ENCODE results near the gene MISP3.
A peak's percentile ranks its signal among the peaks of the same experiment; 100 is the strongest.
"Not testable (repeated sequence)": the region's sequence is repeated elsewhere in the genome, so short reads cannot be mapped to it uniquely, and the experiment has no call there.

MISP3 gene

GRCh38 chr19:14072535-14073260 lies at the start of gene MISP3:
MISP3 (plus strand) TSS chr19:14072786; CDS start chr19:14073310, 524 bp downstream.
- peak; percentile 27 to 88 (median 86) for DNase-seq

- peak in 1 of 3 experiments; percentile 29 for DNase-seq
Measured at GRCh38 chr19:14023404-14024235, 49.0 kb upstream of the MISP3 start.

DNA sequence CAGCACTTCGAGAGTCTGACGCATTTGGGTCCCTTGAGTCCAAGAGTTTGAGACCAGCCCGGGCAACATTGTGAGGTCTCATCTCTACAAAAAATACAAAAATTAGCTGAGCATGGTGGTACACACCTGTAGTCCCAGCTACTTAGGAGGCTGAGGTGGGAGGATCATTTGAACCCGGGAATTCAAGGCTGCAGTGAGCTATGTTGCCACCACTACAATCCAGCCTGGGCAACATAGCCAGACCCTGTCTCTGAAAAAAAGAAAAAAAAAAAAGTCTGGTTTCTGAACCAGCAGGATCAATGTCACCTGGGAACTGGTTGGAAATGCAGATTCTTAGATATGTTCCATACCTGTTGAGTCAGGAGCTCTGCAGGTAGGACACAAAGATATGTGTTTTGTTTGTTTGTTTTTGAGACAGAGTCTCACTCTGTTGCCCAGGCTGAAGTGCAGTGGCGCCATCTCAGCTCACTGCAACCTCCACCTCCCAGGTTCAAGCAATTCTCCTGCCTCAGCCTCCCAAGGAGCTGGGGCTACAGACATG lies 45.9 kb upstream of the MISP3 start:
- not testable (repeated sequence) for DNase-seq

- no peak for DNase-seq
Measured at GRCh38 chr19:14027856-14028450, 44.6 kb upstream of the MISP3 start, which contains the start of gene RLN3. RLN3 (plus strand) TSS chr19:14028148; CDS start chr19:14028205, 57 bp downstream.

DNA sequence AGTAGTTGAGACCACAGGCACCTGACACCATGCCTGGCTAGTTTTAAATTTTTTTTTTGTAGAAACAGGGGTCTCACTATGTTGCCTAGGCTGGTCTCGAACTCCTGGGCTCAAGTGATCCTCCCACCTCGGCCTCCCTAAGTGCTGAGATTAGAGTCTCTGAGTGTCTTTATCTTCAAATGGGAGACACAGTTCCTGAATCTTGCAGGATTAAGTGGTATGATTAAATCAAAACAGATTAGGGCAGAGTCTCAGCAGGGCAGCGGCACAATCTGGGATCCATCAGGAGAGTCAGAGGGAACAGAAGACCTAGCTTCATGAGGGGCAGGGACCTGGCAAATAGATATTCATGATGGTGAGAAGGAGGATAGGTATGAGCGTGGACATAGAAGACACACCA lies 43.7 kb upstream of the MISP3 start:
- no peak for DNase-seq

DNA sequence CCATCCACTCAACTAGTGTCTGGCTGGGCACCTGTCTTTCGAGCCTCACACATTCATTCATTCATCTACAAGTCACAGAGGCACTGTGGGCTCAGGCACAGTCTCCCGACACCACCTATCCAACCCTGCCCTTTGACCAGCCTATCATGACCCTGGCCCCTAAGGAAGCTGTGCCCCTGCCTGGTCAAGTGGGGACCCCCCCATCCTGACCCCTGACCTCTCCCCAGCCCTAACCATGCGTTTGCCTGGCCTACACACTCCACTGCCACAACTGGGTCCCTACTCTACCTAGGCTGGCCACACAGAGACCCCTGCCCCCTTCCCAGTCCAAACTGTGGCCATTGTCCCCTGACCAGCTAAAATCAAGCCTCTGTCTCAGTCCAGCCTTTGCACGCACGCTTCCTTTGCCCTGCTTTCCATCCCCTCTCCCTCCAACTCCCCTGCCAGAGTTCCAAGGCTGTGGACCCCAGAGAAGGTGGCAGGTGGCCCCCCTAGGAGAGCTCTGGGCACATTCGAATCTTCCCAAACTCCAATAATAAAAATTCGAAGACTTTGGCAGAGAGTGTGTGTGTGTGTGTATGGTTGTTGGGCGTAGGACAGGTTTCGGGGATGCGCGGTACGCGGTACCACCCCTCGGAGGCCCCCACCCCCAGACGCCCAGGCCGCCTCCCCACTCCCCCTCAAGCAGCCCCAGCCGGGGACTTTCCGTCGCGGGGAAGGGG lies 41.4 kb upstream of the MISP3 start:
- no peak for DNase-seq

- DNase-seq, result peak in 2 of 3 experiments; percentile 81 to 85
Measured at GRCh38 chr19:14031719-14032480, 40.7 kb upstream of the MISP3 start, which contains the start of gene IL27RA. IL27RA (plus strand) TSS chr19:14031762; CDS start chr19:14031873, 111 bp downstream.

- DNase-seq, result no peak
Measured at GRCh38 chr19:14033946-14034345, 38.6 kb upstream of the MISP3 start.

DNA sequence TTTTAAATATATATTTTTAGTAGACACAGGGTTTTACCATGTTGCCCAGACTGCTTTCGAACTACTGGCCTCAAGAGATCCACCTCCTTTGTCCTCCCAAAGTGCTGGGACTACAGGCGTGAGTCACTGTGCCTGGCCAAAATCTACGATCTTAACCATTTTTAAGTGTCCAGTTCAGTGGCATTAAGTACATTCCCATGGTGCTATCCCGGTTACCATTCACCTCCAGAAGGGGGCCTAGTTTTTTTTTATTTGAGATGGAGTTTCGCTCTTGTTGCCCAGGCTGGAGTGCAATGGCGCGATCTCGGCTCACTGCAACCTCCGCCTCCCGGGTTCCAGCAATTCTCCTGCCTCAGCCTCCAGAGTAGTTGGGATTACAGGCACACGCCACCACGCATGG lies 37.4 kb upstream of the MISP3 start:
- DNase-seq, result not testable (repeated sequence)

DNA sequence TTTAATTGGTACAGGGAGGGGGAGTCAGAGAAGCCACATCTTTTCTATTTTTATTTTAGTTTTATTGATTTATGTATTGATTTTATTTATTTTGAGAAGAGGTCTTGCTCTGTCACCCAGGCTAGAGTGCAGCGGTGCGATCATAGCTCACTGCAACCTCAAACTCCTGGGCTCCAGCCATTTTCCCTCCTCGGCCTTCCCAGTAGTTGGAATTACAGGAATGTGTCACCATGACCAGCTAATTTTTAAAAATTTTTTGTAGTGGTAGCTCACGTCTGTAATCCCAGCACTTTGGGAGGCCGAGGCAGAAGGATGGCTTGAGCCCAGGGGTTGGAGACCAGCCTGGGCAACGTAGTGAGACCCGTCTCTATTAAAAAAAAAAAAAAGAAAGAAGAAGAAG lies 36.9 kb upstream of the MISP3 start:
- no peak for DNase-seq

GRCh38 chr19:14039181-14039580 lies 33.4 kb upstream of the MISP3 start:
- no peak for DNase-seq

DNA sequence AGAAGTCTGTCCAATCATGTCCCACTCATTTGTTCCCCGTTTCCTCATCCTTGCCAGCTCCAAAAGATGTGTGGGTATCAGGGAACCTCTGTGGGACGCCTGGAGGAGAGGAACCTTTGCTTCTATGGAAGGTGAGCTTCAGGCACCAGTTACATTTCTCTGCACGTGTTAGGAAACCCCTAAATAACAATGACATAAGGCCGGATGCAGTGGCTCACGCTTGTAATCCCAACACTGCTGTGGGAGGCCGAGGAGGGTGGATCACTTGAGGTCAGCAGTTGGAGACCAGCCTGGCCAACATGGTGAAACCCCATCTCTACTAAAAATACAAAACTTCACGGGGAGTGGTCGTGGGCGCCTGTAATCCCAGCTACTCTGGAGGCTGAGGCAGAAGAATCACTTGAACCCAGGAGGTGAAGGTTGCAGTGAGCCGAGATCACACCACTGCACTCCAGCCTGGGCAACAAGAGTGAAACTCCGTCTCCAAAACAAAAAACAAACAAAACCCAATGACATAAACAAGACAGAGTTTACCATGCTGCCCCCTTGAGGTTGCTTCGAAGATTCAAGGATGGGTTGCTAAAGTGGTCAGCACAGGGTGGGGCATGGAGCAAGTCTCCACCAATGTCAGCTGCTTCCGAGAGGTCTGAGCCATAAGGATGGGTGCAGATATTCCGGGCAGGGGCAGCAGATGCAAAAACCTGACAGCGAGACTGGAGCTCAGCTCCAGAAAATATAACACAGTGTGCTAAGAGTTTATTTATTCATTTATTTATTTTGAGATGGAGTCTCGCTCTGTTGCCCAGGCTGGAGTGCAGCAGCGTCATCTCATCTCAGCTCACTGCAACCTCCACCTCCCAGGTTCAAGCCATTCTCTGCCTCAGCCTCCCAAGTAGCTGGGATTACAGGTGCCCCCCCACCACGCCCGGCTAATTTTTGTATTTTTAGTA lies 29.7 kb upstream of the MISP3 start:
- DNase-seq, result peak in 2 of 3 experiments; percentile 13 to 56

DNA sequence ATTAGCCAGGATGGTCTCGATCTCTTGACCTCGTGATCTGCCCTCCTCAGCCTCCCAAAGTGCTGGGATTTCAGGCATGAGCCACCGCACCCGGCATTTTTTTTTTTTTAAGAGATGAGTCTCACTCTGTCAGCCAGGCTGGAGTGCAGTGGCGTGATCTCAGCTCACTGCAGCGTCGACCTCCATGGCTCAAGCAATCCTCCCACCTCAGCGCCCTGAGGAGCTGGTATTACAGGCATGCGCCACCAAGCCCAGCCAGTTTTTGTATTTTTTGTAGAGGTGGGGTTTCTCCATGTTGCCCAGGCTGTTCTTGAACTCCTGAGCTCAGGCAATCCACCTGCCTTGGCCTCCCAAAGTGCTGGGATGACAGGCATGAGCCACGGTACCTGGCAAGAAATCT lies 24.7 kb upstream of the MISP3 start:
- DNase-seq, result not testable (repeated sequence)

- DNase-seq, result peak; percentile 7 to 44 (median 22)
Measured at GRCh38 chr19:14048443-14049153, 24.0 kb upstream of the MISP3 start.

DNA sequence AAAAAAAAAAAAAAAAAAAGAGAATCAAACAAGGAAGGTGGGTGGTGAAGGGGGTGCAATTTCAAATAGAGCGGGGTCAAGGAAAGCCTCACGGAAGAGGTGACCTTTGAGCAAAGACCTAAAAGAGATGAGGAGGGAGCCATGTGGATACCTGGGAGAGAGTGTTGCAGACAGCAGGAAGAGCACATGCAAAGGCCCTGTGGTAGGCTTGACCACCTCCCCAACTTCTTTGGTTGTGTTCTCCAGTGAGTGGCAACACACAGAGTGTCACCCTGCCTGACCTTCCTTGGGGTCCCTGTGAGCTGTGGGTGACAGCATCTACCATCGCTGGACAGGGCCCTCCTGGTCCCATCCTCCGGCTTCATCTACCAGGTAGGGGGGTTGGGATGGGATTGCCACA lies 22.1 kb upstream of the MISP3 start:
- DNase-seq, result no peak

- not testable (repeated sequence) for DNase-seq
Measured at GRCh38 chr19:14050961-14051360, 21.6 kb upstream of the MISP3 start.

- no peak for DNase-seq
Measured at GRCh38 chr19:14051980-14052379, 20.6 kb upstream of the MISP3 start.

GRCh38 chr19:14052470-14052869 lies 20.1 kb upstream of the MISP3 start:
- no peak for DNase-seq

- no peak for DNase-seq
Measured at GRCh38 chr19:14053032-14053431, 19.6 kb upstream of the MISP3 start.

GRCh38 chr19:14053500-14053899 lies 19.1 kb upstream of the MISP3 start:
- DNase-seq, result no peak
